Smooth muscle cell (in vitro differentiated cells): ENCODE data around the gene SELPLG. TPM values are rescaled to one million over a fixed set of nuclear protein-coding genes. Genes with fewer than 3 reads are reported as not detected.

ENCODE experiments used
- DNase-seq: peaks from one replicate; lab custom pipeline; 2025; ENCODE audit not compliant: unreplicated experiment; lab: John Stamatoyannopoulos, UW
- H2AFZ ChIP-seq: fragments of 200-600 bp; sonication (generic); 2 replicates; pipeline ENCODE4 v1.6.0; 2016; ENCODE audit warnings: antibody characterized with exemption, low read depth, mild to moderate bottlenecking
- H3F3A ChIP-seq: fragments of 200-600 bp; sonication (generic); 2 replicates; pipeline ENCODE4 v1.6.0; 2017; ENCODE audit warnings: antibody characterized with exemption, low read depth
- H3K27ac ChIP-seq: fragments of 200-600 bp; sonication (generic); 2 replicates; pipeline ENCODE4 v1.5.1; 2016; ENCODE audit warnings: low read depth, mild to moderate bottlenecking
- H3K27me3 ChIP-seq: fragments of 200-600 bp; sonication (generic); 2 replicates; pipeline ENCODE4 v1.6.1; 2016; ENCODE audit warnings: low read depth, mild to moderate bottlenecking
- H3K36me3 ChIP-seq: fragments of 200-600 bp; sonication (generic); 2 replicates; pipeline ENCODE4 v1.5.1; 2016; ENCODE audit warnings: low read depth
- H3K4me1 ChIP-seq: fragments of 200-600 bp; sonication (generic); 2 replicates; pipeline ENCODE4 v1.5.1; 2016; ENCODE audit warnings: low read depth
- H3K4me2 ChIP-seq: fragments of 200-600 bp; sonication (generic); 2 replicates; pipeline ENCODE4 v1.6.0; 2016; ENCODE audit warnings: mild to moderate bottlenecking
- H3K4me3 ChIP-seq: fragments of 200-600 bp; sonication (generic); 2 replicates; pipeline ENCODE4 v1.5.1; 2016; ENCODE audit warnings: mild to moderate bottlenecking
- H3K79me2 ChIP-seq: fragments of 200-600 bp; sonication (generic); 2 replicates; pipeline ENCODE4 v1.6.0; 2016; ENCODE audit warnings: low read depth, mild to moderate bottlenecking
- H3K9ac ChIP-seq: fragments of 200-600 bp; sonication (generic); 2 replicates; pipeline ENCODE4 v1.6.0; 2016; ENCODE audit warnings: low read depth
- H3K9me3 ChIP-seq: fragments of 200-600 bp; sonication (generic); replicated peaks from 2 replicates; pipeline ENCODE4 v1.5.1; 2016; ENCODE audit warnings: low read depth
- H4K20me1 ChIP-seq: fragments of 200-600 bp; sonication (generic); 2 replicates; pipeline ENCODE4 v1.6.0; 2016; ENCODE audit warnings: low read depth
- CTCF ChIP-seq: fragments of 200-600 bp; sonication (generic); IDR thresholded peaks from 2 replicates; pipeline ENCODE4 v1.5.1; 2017; ENCODE audit warnings: borderline replicate concordance, mild to moderate bottlenecking, antibody characterized with exemption; ENCODE audit not compliant: insufficient read depth, poor library complexity, severe bottlenecking
- WGBS: methylation state at CpG from one replicate; pipeline ENCODE4 v1.1.7; 2016; ENCODE audit warnings: low lambda C conversion rate; 5-methylcytosine and 5-hydroxymethylcytosine counted together
- polyA plus RNA-seq: library from polyadenylated mRNA; unstranded; fragments of >200 nt; fragmentation: Nextera tagmentation; extraction: Ambion mirVana; gene quantifications from 2 replicates; pipeline ENCODE4 v1.2.1, GENCODE V29; 2016
- total RNA-seq: library from RNA; depleted of rRNA; stranded (reverse); fragments of >200 nt; gene quantifications from 2 replicates; pipeline ENCODE4 v1.2.3, GENCODE V29; 2014

Gene SELPLG
- total and polyA plus RNA-seq, 2 experiments from 2014 or later, result 0.09 to 2.0 TPM

- Histone ChIP-seq H3K4me2 (no peak overlapping the region), H3K9me3 (no peaks in the 10 kb centered on the region), H3K36me3 (no peaks in the 10 kb centered on the region), H3K9ac (peak overlapping the region; percentile 27), H3K27ac (peak overlapping the region; percentile 76), H3F3A (peaks cover 23% of the 10 kb centered on the region), H3K4me1 (peaks cover 19% of the 10 kb centered on the region), H4K20me1 (peaks cover 24% of the 10 kb centered on the region), H3K79me2 (peaks cover 93% of the 10 kb centered on the region), H3K4me3 (no peak overlapping the region), H2AFZ (no peak overlapping the region), H3K27me3 (no peaks in the 10 kb centered on the region)
- no peak for TF ChIP-seq CTCF
- no peak for DNase-seq
- 92% methylated on average over 8 of the region's 8 CpGs for WGBS
Observed at GRCh38 chr12:108668063-108668462, 34.4 kb upstream of the SELPLG start.

GRCh38 chr12:108667349-108667748 lies 33.7 kb upstream of the SELPLG start:
- H3K9ac ChIP-seq, result peak overlapping the region; percentile 33
- H3K9me3 ChIP-seq, result no peaks in the 10 kb centered on the region
- peak overlapping the region; percentile 76 for H3K27ac ChIP-seq
- no peak overlapping the region for H3K4me3 ChIP-seq
- DNase-seq, result no peak
- H3K27me3 ChIP-seq, result no peaks in the 10 kb centered on the region
- peak overlapping the region; percentile 36 for H3K4me2 ChIP-seq
- H3F3A ChIP-seq, result peaks cover 23% of the 10 kb centered on the region
- peaks cover 93% of the 10 kb centered on the region for H3K79me2 ChIP-seq
- no peak for TF ChIP-seq CTCF
- H4K20me1 ChIP-seq, result peaks cover 17% of the 10 kb centered on the region
- no peaks in the 10 kb centered on the region for H3K36me3 ChIP-seq
- no peak overlapping the region for H2AFZ ChIP-seq
- 87% methylated on average over 2 of the region's 2 CpGs for WGBS
- H3K4me1 ChIP-seq, result peaks cover 19% of the 10 kb centered on the region

GRCh38 chr12:108666401-108666881 lies 32.7 kb upstream of the SELPLG start:
- no peaks in the 10 kb centered on the region for H3K9me3 ChIP-seq
- 36% methylated on average over 3 of the region's 3 CpGs for WGBS
- H3K36me3 ChIP-seq, result no peaks in the 10 kb centered on the region
- no peak for TF ChIP-seq CTCF
- H4K20me1 ChIP-seq, result peaks cover 9% of the 10 kb centered on the region
- DNase-seq, result no peak
- peak overlapping the region; percentile 76 for H3K27ac ChIP-seq
- peaks cover 23% of the 10 kb centered on the region for H3F3A ChIP-seq
- H3K79me2 ChIP-seq, result peaks cover 93% of the 10 kb centered on the region
- H3K27me3 ChIP-seq, result no peaks in the 10 kb centered on the region
- H3K4me2 ChIP-seq, result peak overlapping the region; percentile 36
- peaks cover 19% of the 10 kb centered on the region for H3K4me1 ChIP-seq
- H3K9ac ChIP-seq, result peak overlapping the region; percentile 15
- no peak overlapping the region for H2AFZ ChIP-seq
- H3K4me3 ChIP-seq, result no peak overlapping the region

- no peak for DNase-seq
- Histone ChIP-seq H2AFZ (no peak overlapping the region), H3K27me3 (no peaks in the 10 kb centered on the region), H3K9ac (no peak overlapping the region), H3K4me2 (peak overlapping the region; percentile 2), H3K9me3 (no peaks in the 10 kb centered on the region), H3K27ac (peak overlapping the region; percentile 76), H3K79me2 (peaks cover 92% of the 10 kb centered on the region), H3K36me3 (no peaks in the 10 kb centered on the region), H4K20me1 (peaks cover 9% of the 10 kb centered on the region), H3F3A (peaks cover 23% of the 10 kb centered on the region), H3K4me1 (peaks cover 19% of the 10 kb centered on the region), H3K4me3 (no peak overlapping the region)
- TF ChIP-seq CTCF, result no peak
- 86% methylated on average over 6 of the region's 6 CpGs for WGBS
Observed at GRCh38 chr12:108665608-108666202, 32.0 kb upstream of the SELPLG start.
